ENCODE results near the gene PROX1. TPM values are rescaled to one million over a fixed set of nuclear protein-coding genes. Genes with fewer than 3 reads are reported as not detected.
A peak's percentile ranks its signal among the peaks of the same experiment; 100 is the strongest.

PROX1 gene
- total RNA-seq, 1 donor from 2014 or later = 85.2 TPM

DNA sequence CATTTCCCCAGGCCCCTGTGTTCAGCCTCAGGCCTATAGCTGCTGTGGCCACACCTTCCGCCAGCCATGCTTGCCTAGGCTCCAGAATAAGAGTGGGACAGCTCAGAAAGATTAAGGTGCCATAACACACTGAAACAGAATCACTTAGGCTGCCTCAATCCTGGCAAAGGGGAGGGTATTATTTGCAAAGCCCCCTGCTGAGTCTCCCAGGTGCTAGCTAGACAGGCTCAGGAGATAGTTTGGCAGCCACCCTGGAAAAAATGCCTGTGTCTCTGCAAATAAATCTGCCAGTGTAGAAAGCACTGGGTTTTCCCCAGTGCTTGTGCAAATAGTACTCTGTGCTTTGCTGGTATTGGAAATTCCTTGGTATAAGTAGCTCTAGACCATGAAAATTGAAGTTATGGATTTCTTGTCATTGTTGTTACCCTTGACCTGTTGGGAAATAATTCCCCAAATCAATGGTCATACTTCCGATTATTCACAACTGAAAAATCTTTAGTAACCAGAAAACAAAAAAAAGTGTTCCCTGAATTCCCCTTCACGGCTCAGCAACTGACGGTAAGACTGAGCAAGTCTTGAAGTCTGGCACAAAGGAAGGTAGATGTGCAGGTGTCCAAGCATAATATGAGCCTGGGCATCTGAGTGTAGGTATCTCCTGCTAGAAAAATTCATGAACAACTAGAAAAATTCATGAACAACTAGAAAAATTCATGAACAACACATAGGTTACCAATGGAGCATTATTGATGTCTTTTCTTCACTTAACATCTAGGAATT lies 56.9 kb downstream of the PROX1 start:
- intact Hi-C loops (cut with DNase I) = no loop called here
- no peak for DNase-seq
- peak; percentile 55 for ATAC-seq (ENCODE audit: poor library complexity)

DNA sequence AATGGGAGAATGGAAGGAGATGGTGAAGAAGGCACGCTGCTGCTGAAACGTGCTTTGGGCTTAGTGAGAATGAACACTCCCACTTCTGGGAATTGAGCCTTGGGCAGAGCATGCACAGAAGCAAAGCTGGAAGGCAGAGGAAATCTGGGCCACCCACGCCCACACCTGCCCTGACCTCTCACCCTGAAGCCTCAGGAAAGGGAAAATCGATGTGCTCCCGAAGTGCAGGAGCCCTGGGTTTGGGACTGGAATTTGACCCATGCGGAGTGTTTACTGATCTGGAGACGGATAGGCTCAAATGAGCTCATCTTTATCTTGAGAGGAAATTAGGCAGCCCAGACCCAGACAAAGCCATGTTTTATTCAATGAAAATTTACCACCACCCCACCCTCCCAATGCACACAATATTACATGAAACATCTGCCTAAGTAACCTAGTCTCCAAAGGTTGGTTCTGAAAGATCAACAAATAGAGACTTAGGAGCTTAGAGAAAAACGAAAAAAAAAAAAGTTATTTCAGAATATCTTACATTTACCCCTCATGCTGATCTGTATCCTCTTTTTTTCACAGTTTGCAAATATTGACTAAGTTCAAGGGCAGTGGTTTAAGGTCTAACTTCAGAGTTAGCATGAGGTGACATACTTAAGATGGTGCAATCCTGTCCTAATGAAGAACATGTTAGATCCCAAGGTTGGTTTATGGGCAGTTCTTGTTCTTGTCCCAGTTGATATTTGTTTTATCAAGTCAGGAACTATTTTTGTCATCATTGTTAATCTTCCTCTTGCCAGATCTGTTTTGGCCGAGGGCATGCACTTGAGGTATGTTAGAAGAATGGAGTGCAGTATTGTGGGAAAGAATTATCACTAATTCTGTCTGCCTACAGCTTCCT lies 63.0 kb downstream of the PROX1 start:
- no peak for DNase-seq
- intact Hi-C loops (cut with DNase I) = loop anchor here (5.0 kb wide), 1 partner anchor 52 kb away; no protein-coding TSS in a partner anchor
- ATAC-seq (ENCODE audit: poor library complexity) = peak; percentile 77

DNA sequence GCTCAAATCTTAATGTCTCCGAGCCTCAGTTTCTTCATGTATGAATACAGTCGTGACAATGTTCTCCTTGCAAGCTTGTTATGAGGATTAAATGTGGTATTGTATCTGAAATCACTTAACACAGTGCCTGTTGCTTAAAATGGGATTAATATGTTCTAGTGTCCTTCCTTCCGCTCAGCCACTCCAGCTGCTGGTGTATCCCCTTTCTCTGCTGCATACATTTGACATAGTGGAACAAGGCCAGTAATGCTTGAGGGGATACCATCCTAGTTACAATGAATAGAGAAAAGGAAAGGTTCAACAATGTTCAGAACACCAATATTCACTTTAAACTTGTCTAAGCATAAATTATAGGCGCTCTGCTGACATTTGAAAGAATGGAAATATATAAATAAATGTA lies 64.0 kb downstream of the PROX1 start:
- ATAC-seq (ENCODE audit: poor library complexity) = peak; percentile 19
- intact Hi-C loops (cut with DNase I) = loop anchor here (5.0 kb wide), 1 partner anchor 51 kb away; no protein-coding TSS in a partner anchor

DNA sequence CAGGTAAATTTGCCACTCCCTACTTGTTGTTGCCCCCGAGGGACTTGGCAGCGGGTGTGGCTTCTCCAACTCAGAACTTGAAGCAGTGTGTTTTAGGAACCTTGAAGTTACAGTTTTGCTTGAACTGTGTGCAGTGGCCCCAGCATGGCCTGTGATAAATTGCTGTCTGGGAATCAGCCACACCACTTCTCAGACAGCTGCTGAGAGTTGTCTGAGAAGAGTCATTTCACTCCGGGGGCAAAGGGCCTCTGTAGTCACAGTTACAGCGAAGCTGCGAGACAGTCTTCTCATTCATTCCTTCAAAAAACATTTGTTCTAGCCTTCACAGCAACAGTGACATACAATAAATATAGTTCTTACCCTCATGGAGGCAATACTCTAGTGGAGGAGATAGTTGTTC lies 70.3 kb downstream of the PROX1 start:
- intact Hi-C loops (cut with DNase I) = no loop called here
- DNase-seq (no peak), ATAC-seq (ENCODE audit: poor library complexity) (no peak)

More for the DNA sequence above, 64.0 kb downstream of the PROX1 start:
- no peak for DNase-seq

DNA sequence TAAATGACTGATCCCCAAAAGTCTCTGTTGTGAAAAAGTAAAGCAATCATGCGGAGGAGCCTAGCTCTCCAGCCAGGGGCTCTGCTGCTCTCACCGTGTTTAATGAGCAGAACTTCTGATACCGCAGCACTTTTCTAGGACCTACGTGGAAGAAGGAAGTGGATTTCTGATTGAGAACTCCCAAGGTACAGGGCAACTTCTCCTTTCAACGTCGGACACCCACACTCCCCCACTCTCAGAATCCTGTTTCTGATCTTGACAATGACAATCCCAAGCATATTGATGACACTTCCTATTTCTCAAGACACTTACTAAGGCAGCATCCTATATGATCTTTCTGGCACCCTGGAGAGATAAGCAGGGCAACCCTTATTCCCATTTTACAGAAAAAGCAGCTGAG lies 78.4 kb downstream of the PROX1 start:
- intact Hi-C loops (cut with DNase I) = no loop called here

DNA sequence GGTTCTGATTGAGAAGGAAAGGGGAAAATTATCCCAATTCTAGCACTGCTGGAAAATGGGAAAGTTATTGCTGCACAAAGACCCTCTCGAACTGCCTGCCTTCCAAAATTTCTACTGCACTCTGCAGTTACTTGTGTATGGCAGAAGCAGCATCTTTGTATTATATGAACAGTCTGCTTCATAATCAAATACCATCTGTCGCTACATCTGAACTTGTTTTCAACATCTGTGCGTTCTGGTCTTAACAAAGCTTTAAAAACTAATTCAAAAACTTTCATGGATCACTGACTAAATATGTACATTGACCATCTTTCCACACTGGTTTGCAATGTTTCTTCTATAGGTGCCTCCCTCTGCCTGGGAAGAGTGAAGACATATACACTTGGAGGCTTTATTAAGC lies 79.2 kb downstream of the PROX1 start:
- intact Hi-C loops (cut with DNase I) = no loop called here
- DNase-seq (no peak), ATAC-seq (ENCODE audit: poor library complexity) (no peak)

More for the DNA sequence above, 78.4 kb downstream of the PROX1 start:
- ATAC-seq (ENCODE audit: poor library complexity) (no peak), DNase-seq (no peak)

DNA sequence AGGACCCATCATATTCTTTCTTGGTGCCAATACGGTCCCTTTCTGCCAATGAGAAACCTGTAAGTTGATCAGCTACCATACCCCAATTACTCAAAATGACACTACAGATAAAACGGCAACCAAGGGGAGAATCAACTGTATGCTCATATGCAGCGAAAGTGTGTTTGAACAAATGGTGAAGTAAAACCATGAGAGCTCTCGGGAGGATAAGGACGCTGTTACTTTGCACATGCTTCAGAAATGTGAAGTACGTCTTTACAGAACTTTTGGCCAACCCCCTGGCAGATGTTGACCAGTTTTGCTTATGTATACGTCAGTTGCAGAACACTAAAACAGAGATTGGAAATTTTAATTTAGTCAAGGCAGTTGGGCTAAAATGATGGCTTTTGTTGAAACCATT lies 79.6 kb downstream of the PROX1 start:
- intact Hi-C loops (cut with DNase I) = no loop called here
- ATAC-seq (ENCODE audit: poor library complexity) (no peak), DNase-seq (no peak)

DNA sequence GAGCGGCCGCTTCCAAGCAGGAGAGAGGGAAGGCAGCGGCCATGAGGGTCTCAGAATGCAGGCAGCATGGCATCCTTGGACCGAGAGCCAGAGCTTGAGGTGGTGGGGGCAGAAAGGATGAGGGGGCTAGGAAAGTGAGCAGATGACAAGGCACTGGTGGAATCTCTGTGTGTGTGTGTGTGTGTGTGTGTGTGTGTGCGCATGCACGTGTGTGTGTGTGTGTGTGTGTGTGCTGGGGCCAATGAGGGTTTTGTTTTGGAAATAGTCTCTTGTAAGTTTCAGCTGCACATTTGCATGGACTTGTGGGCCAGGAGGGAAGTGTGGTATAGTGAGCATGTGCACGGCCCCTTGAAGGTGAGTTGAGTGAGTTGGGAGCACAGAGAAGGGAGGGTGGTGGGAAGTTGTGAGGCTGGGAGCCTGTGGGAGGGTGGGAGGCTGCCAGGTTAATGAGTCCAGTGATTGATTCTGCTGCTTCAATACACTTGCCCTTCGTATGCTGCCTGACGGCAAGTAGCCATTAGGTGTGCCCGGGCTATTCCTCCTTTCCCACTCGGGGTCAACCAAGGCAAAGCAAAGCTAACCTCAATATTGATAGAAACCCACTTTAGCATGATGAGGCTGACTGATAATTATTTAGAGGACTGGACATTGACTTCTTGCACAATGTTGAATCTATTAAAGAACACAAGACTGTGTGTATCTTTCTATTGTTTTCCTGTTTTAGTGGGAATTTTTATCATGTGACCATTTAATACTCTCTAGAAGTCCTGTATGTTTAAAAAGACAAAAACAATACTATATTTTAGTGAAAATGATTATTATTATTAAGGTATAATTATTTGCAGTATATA lies 80.3 kb downstream of the PROX1 start:
- ATAC-seq (ENCODE audit: poor library complexity) (no peak), DNase-seq (no peak)
- intact Hi-C loops (cut with DNase I) = no loop called here

DNA sequence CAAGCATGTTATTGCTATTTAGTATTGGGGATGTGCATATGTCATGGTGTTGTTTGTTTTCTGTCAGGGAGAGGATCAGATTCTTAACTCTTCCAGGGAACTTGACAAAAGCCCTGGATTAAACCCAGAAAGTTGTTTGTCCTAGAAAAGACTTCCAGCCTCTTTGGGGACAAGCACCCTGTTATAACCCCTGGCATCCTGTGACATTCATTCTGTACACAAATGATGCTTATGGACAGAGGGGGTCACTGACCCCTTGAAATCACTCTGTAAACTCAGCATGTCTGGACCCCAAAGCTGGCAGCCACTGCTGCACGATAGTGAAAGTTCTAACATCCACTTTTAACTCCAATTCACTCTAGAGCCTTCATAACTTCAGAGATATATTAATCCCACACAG lies 81.2 kb downstream of the PROX1 start:
- intact Hi-C loops (cut with DNase I) = no loop called here
- DNase-seq (no peak), ATAC-seq (ENCODE audit: poor library complexity) (no peak)

DNA sequence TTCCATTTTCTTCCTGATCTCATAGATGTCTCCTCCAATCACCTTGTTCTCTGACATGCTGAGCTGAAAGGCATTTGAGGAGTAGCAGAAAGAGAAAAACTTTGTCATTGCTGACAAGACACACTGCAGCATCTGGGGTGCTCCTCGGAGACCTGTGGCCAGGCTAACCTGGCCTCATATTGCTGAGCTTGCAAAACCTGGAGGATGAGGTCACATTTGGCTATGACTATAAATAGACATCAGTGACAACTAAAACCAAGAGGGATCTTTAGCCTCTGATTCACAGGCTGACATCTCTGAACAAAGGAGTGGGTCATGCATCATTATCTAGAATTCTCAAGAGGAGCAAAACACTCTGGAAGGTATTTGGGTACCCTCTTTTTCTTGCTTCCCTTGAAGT lies 83.7 kb downstream of the PROX1 start:
- intact Hi-C loops (cut with DNase I) = no loop called here
- ATAC-seq (ENCODE audit: poor library complexity) (no peak), DNase-seq (no peak)

DNA sequence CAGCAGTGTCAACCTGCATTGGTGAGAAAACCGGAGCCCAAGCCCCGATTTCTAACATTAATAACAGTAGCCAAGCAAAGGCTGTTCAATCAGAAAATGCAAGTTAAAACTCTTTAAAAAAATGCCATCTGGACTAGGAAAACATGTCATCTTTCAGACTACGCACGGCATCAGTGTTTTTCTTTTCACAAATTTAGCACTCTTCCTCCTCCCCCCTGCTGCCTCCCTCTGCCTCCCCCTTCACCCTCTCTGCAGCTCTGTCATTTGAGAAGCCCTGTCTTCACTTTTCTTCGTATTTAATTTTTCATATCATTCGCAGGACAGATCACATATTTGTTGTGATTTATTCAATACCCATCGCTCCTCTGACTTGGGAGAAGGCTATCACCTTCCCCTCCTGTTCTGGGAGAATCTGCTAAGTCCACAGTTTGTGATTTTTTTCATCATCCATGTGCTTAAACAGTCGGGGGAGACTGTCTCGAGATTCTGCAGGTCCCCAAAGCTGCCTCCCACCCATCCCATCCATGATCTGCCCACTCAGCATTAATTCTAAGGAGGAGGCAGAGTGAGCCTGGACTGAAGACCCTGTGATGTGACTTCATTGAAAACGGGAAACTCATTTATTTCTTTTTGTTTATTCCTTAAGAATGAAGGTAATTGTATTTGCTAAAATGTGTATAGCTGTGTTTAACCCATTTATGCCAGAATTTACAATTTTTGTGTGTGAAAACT lies 84.8 kb downstream of the PROX1 start:
- no peak for DNase-seq
- intact Hi-C loops (cut with DNase I) = no loop called here
- no peak for ATAC-seq (ENCODE audit: poor library complexity)

DNA sequence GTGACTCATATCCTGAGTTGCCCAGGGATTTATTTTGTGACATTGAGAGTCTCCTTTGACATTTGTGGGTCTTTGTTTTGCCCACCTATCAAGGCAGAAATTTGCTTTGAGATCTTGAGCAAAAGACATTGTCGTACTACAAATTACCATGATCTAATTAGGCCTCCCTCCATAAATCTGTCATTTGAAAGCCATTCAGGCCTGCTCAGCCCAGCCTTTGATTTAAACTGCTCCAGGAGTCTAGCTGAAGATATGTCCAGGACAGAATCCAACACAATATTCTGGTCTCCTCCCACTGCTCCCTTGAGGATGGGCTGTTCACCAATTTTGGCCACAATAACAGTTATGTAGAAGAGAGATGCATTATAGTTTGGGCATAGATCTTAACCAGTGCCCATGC lies 86.7 kb downstream of the PROX1 start:
- DNase-seq (no peak), ATAC-seq (ENCODE audit: poor library complexity) (no peak)
- intact Hi-C loops (cut with DNase I) = no loop called here

DNA sequence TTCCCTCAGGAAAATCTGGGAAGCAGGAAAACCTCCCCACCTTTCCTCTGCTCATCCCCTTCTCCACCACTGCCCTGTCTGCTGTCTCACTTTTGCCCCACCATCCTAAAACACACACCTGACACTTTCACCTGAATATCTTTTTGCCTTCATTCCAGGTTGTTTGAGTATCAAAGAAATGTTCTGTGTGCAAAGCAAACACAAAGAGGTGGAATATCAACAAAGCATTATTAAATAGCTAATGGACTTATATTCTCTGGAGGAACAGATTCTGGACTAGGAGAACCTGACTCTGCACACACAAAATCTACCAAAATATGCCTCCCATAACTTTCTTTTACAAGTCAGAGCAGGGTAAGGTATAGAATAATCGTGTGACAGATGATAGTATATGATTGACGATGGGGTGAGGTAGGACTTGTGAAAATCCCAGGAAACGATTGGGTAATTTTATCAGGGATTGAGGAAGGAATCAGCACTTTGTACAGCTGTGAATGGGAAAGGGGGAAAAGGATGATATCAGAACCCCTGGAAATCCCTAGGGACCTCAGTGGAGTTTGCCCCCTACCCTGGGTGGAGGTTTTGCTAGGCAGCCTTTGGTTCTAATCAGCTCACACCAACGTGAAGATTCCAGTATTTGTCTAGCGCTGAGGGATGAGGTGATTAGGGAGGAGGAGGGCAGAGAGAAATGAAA lies 87.7 kb downstream of the PROX1 start:
- DNase-seq = no peak
- no peak for ATAC-seq (ENCODE audit: poor library complexity)
- intact Hi-C loops (cut with DNase I) = no loop called here

DNA sequence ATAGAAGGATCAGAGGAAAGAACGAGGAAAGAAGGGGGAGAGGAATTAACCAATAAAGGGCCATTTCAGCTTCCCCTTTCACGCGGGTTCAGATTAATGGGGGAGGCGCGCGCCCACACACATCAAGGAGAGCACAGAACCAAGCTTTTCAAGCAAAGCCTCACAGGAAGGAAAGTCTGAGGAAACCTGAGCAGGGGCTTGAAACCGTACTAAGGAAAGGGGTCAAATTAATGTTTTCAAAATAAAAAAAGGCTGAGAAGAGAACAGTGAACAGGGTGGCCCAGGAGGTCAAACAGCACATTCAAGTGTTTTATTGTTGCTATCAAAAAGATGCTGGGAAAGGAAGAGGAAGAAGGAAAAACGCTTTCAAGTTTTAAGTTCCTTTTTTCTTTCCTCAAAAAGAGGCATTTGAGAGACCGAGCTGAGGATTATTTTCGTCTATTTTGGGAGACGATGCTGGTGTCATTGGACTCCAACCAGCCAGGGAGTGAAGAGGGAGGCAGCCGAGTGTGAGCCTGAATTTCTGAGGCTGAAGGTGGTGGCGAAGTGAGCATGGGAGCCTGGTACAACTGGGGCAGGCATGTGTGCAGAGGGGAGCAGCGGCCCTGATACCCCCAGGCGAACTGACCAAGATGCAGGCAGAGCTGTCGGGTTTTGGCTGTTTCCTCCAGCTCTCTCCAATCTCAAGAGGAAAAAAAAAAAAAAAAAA lies 88.4 kb downstream of the PROX1 start:
- ATAC-seq (ENCODE audit: poor library complexity) (no peak), DNase-seq (no peak)
- intact Hi-C loops (cut with DNase I) = no loop called here

DNA sequence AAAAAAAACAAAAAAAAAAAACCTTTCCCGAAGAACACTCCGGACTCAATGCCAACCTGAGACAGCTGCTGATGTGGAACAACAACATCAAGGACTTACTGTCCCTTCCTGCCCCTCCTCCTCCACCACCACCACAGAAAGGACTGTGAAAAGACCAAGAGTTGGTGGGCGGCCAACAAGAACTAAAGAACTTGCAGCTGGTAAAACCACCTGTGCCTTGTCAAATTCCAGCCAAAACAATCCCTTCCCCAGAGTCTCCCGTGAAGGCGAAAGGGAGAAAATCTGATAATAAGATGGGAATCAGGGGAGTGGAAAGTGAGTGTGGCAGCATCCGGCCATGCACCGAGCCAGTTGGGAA lies 88.9 kb downstream of the PROX1 start:
- ATAC-seq (ENCODE audit: poor library complexity) (no peak), DNase-seq (no peak)
- intact Hi-C loops (cut with DNase I) = no loop called here

DNA sequence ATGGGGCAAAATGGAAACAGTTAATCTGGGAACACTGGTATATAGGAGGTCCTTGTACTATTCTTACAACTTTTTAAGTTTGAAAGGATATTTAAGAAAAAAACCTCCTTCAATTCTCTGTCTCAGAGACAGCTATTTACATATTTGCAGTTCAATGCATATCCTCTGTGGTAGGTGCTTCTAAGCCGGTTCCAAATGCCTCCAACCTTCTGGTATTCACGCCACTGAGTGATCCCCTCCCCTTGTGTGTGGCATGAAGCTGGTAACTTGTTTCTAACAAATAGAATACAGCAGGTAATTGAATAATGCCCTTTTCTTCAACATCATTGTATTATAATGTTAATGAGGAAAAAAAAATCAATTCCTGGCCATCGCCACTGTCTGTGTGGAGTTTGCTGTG lies 91.2 kb downstream of the PROX1 start:
- DNase-seq (no peak), ATAC-seq (ENCODE audit: poor library complexity) (no peak)
- intact Hi-C loops (cut with DNase I) = no loop called here

DNA sequence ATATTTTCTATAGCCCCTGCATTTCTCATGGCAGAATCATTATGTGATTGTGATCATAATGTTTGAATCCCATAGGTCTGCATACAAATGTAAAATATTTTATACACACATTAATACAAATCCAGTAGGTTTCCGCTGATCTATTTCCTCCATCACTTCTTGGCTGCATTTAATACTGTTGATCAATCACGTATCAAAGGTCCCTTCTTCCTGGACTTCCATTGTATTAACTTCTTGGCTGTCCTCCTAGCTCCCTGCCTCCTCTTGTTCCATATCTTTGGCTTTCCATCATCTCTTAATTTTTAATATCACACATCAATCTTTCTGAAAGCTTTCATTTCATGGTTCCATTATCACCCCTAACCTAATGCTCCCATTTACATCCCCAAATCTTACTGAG lies 97.6 kb downstream of the PROX1 start:
- intact Hi-C loops (cut with DNase I) = no loop called here
- ATAC-seq (ENCODE audit: poor library complexity) (no peak), DNase-seq (no peak)
